ENCODE measurements around the gene ANGPTL4. TPM values are rescaled to one million over a fixed set of nuclear protein-coding genes. Genes with fewer than 3 reads are reported as not detected.

ANGPTL4 gene, protein sequence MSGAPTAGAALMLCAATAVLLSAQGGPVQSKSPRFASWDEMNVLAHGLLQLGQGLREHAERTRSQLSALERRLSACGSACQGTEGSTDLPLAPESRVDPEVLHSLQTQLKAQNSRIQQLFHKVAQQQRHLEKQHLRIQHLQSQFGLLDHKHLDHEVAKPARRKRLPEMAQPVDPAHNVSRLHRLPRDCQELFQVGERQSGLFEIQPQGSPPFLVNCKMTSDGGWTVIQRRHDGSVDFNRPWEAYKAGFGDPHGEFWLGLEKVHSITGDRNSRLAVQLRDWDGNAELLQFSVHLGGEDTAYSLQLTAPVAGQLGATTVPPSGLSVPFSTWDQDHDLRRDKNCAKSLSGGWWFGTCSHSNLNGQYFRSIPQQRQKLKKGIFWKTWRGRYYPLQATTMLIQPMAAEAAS
- 297 to 524 TPM (median 412 TPM) in 5 replicates for total RNA-seq (2022; extraction: Qiagen RNA extraction; ENCODE audit: low read depth)

DNA sequence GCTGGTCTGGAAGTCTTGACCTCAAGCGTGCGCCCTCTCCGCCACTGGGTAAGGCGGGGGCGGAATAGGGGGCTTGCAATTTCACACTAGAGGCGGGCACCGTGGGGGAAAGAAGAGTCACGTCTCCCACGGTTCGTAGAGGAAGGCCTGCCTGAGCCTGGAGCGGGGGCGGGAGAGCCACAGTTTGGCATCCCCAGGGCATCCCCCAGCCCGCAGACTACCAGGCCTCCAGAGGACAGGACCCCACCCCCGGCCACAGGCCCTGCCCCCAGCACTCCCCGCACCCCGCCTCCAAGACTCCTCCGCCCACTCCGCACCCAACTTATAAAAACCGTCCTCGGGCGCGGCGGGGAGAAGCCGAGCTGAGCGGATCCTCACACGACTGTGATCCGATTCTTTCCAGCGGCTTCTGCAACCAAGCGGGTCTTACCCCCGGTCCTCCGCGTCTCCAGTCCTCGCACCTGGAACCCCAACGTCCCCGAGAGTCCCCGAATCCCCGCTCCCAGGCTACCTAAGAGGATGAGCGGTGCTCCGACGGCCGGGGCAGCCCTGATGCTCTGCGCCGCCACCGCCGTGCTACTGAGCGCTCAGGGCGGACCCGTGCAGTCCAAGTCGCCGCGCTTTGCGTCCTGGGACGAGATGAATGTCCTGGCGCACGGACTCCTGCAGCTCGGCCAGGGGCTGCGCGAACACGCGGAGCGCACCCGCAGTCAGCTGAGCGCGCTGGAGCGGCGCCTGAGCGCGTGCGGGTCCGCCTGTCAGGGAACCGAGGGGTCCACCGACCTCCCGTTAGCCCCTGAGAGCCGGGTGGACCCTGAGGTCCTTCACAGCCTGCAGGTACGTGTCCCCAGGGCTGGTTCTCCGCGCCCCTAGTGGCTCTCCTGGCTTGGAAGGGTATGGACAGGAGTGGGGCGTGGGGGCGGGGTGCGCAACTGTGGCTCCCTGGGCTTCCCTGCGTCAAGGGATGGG, at the start of gene ANGPTL4:
TSS of gene ANGPTL4 (plus strand) at position 353 of the 969 bp plus-strand sequence. CDS start at position 520, 167 bp downstream.

DNA sequence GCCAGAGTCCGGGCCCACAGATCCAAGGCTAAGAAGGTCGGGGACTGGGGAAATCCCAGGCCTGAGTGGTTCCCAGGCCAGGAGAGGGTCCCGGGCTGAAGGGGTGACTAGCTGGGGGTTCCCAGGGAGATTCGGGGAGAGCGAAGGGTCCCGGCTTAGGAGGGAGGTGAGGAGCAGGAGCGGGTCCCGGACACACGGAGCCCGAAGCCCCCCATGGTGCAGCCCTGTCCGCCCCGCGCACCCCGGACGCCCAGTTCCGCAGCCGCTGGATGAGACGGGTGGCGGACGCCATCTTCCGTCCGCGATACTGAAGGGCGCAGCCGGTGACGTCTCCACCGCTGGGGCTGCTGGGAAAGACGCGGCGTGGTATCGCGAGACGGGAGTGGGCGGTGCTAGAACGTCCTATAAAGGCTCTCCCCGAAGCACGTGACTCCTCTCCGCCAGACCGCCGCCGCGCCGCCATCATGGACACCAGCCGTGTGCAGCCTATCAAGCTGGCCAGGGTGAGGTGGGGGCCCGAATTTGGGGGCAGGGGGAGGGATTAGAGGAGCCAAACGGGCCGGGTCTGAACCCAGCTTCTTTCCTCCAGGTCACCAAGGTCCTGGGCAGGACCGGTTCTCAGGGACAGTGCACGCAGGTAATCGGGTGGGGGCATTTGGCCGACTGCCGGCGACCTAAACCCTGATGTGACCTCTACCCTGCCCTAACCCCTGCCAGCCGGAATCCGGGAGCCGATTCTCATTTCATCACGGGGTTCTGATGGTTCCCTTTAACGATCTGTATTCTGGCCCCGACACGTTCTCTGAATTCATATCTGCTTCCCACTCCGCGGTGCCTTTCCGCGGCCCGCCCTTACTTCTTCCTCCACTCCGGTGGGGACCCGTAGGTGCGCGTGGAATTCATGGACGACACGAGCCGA, 42.6 kb upstream of the ANGPTL4 start, which contains the start of the genes NDUFA7 and RPS28:
TSS of gene NDUFA7 (minus strand) at position 309 of the 919 bp plus-strand sequence. CDS start at position 292, 17 bp downstream.
TSS of gene RPS28 (plus strand) at position 430 of the 919 bp plus-strand sequence. CDS start at position 465, 35 bp downstream.

DNA sequence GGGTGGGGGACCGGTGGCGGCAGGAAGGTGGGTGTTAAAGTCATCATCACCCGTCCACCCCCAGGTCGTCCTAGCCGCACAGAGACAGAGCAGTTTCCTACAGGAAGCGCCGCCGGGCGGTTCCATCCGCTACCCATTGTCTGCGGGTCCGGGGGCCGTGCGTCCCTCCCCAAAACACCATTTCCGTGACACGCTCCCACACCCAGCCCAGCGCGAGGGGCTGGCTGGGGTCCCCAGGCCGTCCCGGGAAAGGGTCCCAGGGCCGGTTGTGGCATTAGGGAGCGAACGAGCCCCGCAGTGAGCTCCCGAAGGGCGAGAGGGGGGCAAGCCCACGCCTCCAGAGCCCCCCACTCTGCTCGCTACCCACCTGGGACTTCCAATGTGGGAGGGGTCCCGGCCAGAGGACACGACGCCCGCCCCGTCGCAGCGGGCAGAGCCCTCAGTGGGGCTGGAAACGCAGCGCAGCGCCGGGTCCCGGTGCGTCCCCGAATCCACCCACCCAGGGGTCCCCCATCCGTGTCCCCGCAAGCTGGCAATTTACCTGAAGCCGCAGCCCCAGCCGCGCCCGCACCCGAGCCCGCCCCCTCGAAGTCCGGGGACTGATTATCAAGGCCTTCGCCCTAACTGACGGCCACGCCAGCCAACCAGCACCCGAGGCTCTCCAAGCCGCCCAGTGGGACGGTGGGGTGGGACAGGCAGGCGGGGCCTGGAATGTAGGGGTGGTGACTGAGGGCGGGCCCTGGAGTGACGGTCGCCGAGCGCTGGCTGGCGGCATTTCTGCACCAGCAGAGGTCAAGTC, 21.1 kb upstream of the ANGPTL4 start, which contains the start of gene KANK3:
TSS of gene KANK3 (minus strand) at position 579 of the 799 bp plus-strand sequence. CDS start 5,434 bp downstream, outside the sequence.

DNA sequence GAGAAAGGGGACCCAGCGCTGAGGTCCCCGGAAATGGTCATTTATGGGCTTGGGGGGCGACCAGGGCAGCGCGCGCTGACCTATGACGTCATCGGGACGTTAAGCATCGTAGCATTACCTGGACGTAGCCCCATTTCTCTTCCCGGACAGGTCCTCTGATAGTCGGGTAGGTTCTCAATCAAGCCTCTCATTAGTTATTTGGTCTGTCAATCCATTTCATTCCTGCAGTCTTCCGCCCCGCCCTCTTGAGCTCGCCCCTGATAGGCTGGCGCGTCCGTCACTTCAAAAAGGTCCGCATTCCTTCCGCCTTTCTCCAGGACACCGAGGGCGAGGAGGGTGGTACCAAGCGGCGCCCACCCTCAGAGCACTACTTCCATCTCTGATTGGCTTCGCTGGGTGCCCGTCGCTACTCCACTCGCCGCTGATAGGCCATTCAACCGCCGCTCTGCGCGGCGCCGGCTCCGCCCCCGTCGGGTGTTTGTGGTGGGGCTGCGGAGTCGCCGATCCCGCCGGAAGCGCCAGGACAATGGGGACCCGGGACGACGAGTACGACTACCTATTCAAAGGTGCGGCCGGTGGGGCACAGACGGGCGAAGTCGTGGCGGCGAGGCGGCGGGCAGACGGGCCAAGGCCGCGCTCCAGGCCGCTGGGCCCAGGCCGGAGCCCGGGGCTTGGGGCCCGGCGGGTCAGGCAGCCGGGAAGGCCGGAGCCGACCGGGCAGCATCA, 26.1 kb downstream of the ANGPTL4 start, which contains the start of gene RAB11B:
TSS of gene RAB11B (plus strand) at position 470 of the 726 bp plus-strand sequence. CDS start at position 527, 57 bp downstream.

DNA sequence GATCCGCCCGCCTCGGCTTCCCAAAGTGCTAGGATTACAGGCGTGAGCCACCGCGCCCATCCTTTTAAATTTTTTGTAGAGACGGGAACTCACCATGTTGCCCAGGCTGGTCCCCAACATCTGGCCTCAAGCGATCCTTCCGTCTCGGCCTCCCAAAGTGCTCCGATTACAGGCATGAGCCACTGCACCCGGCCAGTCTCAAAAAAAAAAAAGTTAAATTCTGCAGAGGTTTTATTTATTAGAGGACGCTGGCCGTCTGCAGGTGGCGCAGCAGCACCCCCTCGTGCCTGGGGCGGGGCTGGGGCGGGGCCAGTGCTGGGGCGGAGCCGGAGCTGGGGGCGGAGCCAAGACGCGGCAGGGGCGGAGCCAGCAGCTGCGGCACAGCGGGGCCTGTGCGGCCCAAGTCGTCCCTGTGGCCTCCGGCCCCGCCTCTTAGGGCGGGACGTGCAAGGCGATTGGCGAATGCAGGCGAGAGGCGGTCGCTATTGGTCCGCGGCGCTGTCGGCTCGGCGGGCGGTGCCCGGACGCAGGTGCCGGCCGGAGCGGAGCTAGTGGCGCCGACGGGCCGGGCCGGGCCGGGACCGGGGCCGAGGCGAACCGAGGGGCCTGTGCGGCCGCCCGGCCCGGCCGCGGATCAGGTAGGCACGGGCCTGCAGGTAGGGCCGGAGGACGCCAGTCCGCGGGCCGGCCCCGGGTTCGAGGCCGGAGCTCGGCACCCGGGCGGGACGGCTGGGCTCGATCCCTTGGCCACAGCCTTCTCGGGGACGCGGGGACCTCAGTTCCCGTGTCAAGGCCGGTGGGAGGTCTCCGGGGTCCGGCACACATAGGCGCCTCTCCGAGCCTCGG, 49.1 kb downstream of the ANGPTL4 start, which contains the start of gene MARCHF2:
TSS of gene MARCHF2 (plus strand) at position 523 of the 846 bp plus-strand sequence. CDS start 8,536 bp downstream, outside the sequence.

Other genes with a start within 250 kb of the ANGPTL4 start
- gene FBN3, start 214.6 kb upstream of the ANGPTL4 start, total RNA-seq (2022; extraction: Qiagen RNA extraction; ENCODE audit: low read depth), result not detected in 5 replicates
- 3.5 to 4.0 TPM (median 3.7 TPM) in 5 replicates for gene CERS4, start 154.8 kb upstream of the ANGPTL4 start, total RNA-seq (2022; extraction: Qiagen RNA extraction; ENCODE audit: low read depth)
- 45.0 to 102 TPM (median 92.5 TPM) in 5 replicates for gene CD320, start 55.8 kb upstream of the ANGPTL4 start, total RNA-seq (2022; extraction: Qiagen RNA extraction; ENCODE audit: low read depth)
- gene NDUFA7, start 42.8 kb upstream of the ANGPTL4 start, total RNA-seq (2022; extraction: Qiagen RNA extraction; ENCODE audit: low read depth), result 21.4 to 98.3 TPM (median 89.2 TPM) in 5 replicates
- 394 to 871 TPM (median 794 TPM) in 5 replicates for gene RPS28, start 42.7 kb upstream of the ANGPTL4 start, total RNA-seq (2022; extraction: Qiagen RNA extraction; ENCODE audit: low read depth)
- gene KANK3, start 20.9 kb upstream of the ANGPTL4 start, total RNA-seq (2022; extraction: Qiagen RNA extraction; ENCODE audit: low read depth), result 2.3 to 6.6 TPM (median 6.0 TPM) in 5 replicates
- gene RAB11B, start 26.2 kb downstream of the ANGPTL4 start, total RNA-seq (2022; extraction: Qiagen RNA extraction; ENCODE audit: low read depth), result 86.6 to 98.4 TPM (median 92.1 TPM) in 5 replicates
- gene MARCHF2, start 49.1 kb downstream of the ANGPTL4 start, total RNA-seq (2022; extraction: Qiagen RNA extraction; ENCODE audit: low read depth), result 13.8 to 22.7 TPM (median 16.4 TPM) in 5 replicates
- gene HNRNPM, start 80.8 kb downstream of the ANGPTL4 start, total RNA-seq (2022; extraction: Qiagen RNA extraction; ENCODE audit: low read depth), result 247 to 299 TPM (median 251 TPM) in 5 replicates
- gene PRAM1, start 138.5 kb downstream of the ANGPTL4 start, total RNA-seq (2022; extraction: Qiagen RNA extraction; ENCODE audit: low read depth), result 0.19 to 0.27 TPM (median 0.25 TPM) in 3 of 5 replicates, not detected in the others
- 14.2 to 21.2 TPM (median 19.7 TPM) in 5 replicates for gene ZNF414, start 150.0 kb downstream of the ANGPTL4 start, total RNA-seq (2022; extraction: Qiagen RNA extraction; ENCODE audit: low read depth)
- gene MYO1F, start 213.3 kb downstream of the ANGPTL4 start, total RNA-seq (2022; extraction: Qiagen RNA extraction; ENCODE audit: low read depth), result 0.24 to 0.45 TPM (median 0.28 TPM) in 5 replicates
- 9.0 to 19.4 TPM (median 15.3 TPM) in 5 replicates for gene ADAMTS10, start 246.6 kb downstream of the ANGPTL4 start, total RNA-seq (2022; extraction: Qiagen RNA extraction; ENCODE audit: low read depth)